Lung (tissue), 12 donors: ENCODE measurements around the gene CPA5. TPM values are rescaled to one million over a fixed set of nuclear protein-coding genes. Genes with fewer than 3 reads are reported as not detected.

ENCODE experiments used
- ATAC-seq: fragments of 200-7000 bp; cut with Tn5 transposase; one replicate; pipeline ENCODE4 v1.9.1; 2020; ENCODE audit warnings: moderate number of reproducible peaks; ENCODE audit not compliant: insufficient read depth, low FRiP score
- DNase-seq, 3 donors: peaks; one replicate each; pipeline ENCODE4 v3.0.0-alpha.2; 2013 to 2017
- H3K27ac ChIP-seq, 2 donors: one replicate each; pipeline ENCODE4 v1.5.1; 2013; ENCODE audit warnings: mild to moderate bottlenecking in 2 of 2, moderate library complexity in 2 of 2, control low read depth in 1 of 2, inconsistent platforms in 1 of 2, low read depth in 1 of 2, low read length in 1 of 2
- H3K27me3 ChIP-seq, 3 donors: one replicate each; pipeline ENCODE4 v1.5.1; 2013; ENCODE audit warnings: low read length in 2 of 3; ENCODE audit not compliant: control insufficient read depth in 3 of 3, insufficient read depth in 3 of 3
- H3K36me3 ChIP-seq, 4 donors: one replicate each; pipeline ENCODE4 v1.5.1; 2013; ENCODE audit warnings: low read length in 4 of 4, mild to moderate bottlenecking in 1 of 4, moderate library complexity in 1 of 4; ENCODE audit not compliant: control insufficient read depth in 4 of 4, insufficient read depth in 4 of 4
- H3K4me1 ChIP-seq, 5 donors: one replicate each; pipeline ENCODE4 v1.5.1; 2013; ENCODE audit warnings: low read length in 5 of 5, mild to moderate bottlenecking in 2 of 5, moderate library complexity in 1 of 5; ENCODE audit not compliant: control insufficient read depth in 5 of 5, insufficient read depth in 5 of 5
- H3K4me3 ChIP-seq: one replicate; pipeline ENCODE4 v1.5.1; 2013; ENCODE audit warnings: mild to moderate bottlenecking, control low read depth, moderate library complexity
- H3K9ac ChIP-seq, 2 donors: one replicate each; pipeline ENCODE4 v1.5.1; 2013; ENCODE audit warnings: low read length in 2 of 2, control low read depth in 1 of 2; ENCODE audit not compliant: insufficient read depth in 1 of 2
- H3K9me3 ChIP-seq, 4 donors: one replicate each; pipeline ENCODE4 v1.5.1; 2013; ENCODE audit warnings: low read length in 3 of 4, mild to moderate bottlenecking in 1 of 4, moderate library complexity in 1 of 4; ENCODE audit not compliant: control insufficient read depth in 4 of 4, insufficient read depth in 3 of 4
- CTCF ChIP-seq: IDR thresholded peaks from 2 replicates; pipeline ENCODE4 v1.5.1; 2012; ENCODE audit warnings: mild to moderate bottlenecking; ENCODE audit errors: control extremely low read depth, extremely low read depth
- WGBS, 2 donors: extraction: QIAGEN DNeasy Blood & Tissue Kit; methylation state at CpG; one replicate each; pipeline ENCODE4 v1.1.7; 2013; 5-methylcytosine and 5-hydroxymethylcytosine counted together
- polyA plus RNA-seq, 2 donors: library from polyadenylated mRNA; stranded (reverse); fragments of 200-250 nt; gene quantifications; one replicate each; pipeline ENCODE4 v1.2.1, GENCODE V29; 2013
- total RNA-seq, 2 donors: library from RNA; depleted of rRNA in 1 of 2; stranded (reverse); fragments of >200 nt in 1 of 2; gene quantifications; one replicate each; pipeline ENCODE4 v1.2.1, GENCODE V29; 2014 to 2021
- donor health status: control.
- donor health status: control.
- donor health status: Bipolar disorder and iron deficiency.
- donor health status: healthy.
- donor health status: DM: yes; HTN: yes; CAD: no.

The CPA5 gene
- total and polyA plus RNA-seq, 4 donors: 0.08 to 0.10 TPM; not detected in 2

- ATAC-seq (no peak), DNase-seq (no peak)
- no peak for TF ChIP-seq CTCF
- no peak overlapping the region for H3K9ac ChIP-seq
- H3K27me3 ChIP-seq: no peaks in the 10 kb centered on the region
- no peak overlapping the region for H3K4me3 ChIP-seq
- H3K4me1 ChIP-seq: no peaks in the 10 kb centered on the region
- no peaks in the 10 kb centered on the region for H3K36me3 ChIP-seq
- H3K27ac ChIP-seq: no peak overlapping the region
- H3K9me3 ChIP-seq: no peaks in the 10 kb centered on the region
These were observed 42.0 kb upstream of the CPA5 start for GRCh38 chr7:130302649-130303048.

GRCh38 chr7:130303127-130303526 lies 41.5 kb upstream of the CPA5 start:
- Histone ChIP-seq H3K27me3 (no peaks in the 10 kb centered on the region), H3K36me3 (no peaks in the 10 kb centered on the region), H3K9ac (no peak overlapping the region), H3K27ac (no peak overlapping the region), H3K4me1 (no peaks in the 10 kb centered on the region), H3K9me3 (no peaks in the 10 kb centered on the region), H3K4me3 (no peak overlapping the region)
- WGBS, 2 donors: 37 to 54% methylated on average over 2 of the region's 2 CpGs
- DNase-seq (no peak), ATAC-seq (no peak)
- no peak for TF ChIP-seq CTCF

- H3K4me3 ChIP-seq: no peak overlapping the region
- no peak for DNase-seq
- 39 to 63% methylated on average over 5 of the region's 5 CpGs for WGBS, 2 donors
- no peaks in the 10 kb centered on the region for H3K27me3 ChIP-seq
- H3K9ac ChIP-seq: no peak overlapping the region
- H3K36me3 ChIP-seq: no peaks in the 10 kb centered on the region
- H3K4me1 ChIP-seq: no peaks in the 10 kb centered on the region
- no peak overlapping the region for H3K27ac ChIP-seq
- no peak for TF ChIP-seq CTCF
- H3K9me3 ChIP-seq: no peaks in the 10 kb centered on the region
- no peak for ATAC-seq
These were observed 41.1 kb upstream of the CPA5 start for GRCh38 chr7:130303551-130303950.

- 92 to 93% methylated on average over 5 of the region's 5 CpGs for WGBS, 2 donors
- Histone ChIP-seq H3K27me3 (no peaks in the 10 kb centered on the region), H3K4me1 (no peaks in the 10 kb centered on the region), H3K36me3 (no peaks in the 10 kb centered on the region), H3K9me3 (no peaks in the 10 kb centered on the region), H3K4me3 (no peak overlapping the region), H3K9ac (no peak overlapping the region), H3K27ac (no peak overlapping the region)
- DNase-seq (no peak), ATAC-seq (no peak)
- no peak for TF ChIP-seq CTCF
These were observed 40.6 kb upstream of the CPA5 start for GRCh38 chr7:130303982-130304381.
